ENCODE measurements around the gene TXNRD1. TPM values are rescaled to one million over a fixed set of nuclear protein-coding genes. Genes with fewer than 3 reads are reported as not detected.

TXNRD1 gene
- total RNA-seq, 4 donors from 2014 or later: 33.1 to 52.1 (median 39.4) TPM

DNA sequence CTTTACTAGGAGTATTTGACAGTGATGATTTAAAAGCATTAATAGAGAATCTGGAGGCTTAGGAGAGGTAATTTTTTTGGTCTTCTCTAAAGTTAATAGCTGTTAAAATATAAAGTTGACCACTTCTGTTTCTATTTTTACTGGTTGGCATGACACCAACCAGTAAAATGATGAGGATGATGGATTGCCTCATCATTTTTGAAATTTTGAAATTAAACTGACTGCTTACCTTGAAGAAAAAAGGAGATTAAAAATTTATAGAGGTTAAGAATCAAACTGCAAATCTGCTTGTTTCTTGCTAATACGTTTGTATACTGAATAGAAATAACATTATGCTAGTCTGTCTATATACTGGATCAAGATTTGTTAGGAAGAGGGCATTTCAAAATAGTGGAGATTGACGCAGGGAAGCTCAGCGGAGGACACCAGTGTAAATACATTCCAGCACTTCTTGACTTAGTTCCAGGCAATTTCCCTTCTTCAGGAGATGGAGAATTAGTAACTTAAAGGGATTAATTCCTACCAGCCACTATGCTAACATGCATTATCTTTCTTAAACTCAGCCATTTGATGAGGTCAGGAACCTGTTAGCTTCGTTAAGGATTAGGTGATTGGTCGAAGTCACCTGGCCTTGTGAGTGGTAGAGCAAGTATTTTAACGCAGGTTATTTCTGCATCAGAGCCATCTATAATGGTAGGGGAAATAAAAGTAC lies 91.5 kb downstream of the TXNRD1 start:
- H3K9me3 ChIP-seq: no peaks in the 10 kb centered on the region
- TF ChIP-seq EP300 (IDR thresholded peaks at IDR 0.05) (no peak), POLR2AphosphoS5 (IDR thresholded peaks at IDR 0.05) (no peak), POLR2A (IDR thresholded peaks at IDR 0.05) (no peak)
- TF ChIP-seq, protein P1, sequence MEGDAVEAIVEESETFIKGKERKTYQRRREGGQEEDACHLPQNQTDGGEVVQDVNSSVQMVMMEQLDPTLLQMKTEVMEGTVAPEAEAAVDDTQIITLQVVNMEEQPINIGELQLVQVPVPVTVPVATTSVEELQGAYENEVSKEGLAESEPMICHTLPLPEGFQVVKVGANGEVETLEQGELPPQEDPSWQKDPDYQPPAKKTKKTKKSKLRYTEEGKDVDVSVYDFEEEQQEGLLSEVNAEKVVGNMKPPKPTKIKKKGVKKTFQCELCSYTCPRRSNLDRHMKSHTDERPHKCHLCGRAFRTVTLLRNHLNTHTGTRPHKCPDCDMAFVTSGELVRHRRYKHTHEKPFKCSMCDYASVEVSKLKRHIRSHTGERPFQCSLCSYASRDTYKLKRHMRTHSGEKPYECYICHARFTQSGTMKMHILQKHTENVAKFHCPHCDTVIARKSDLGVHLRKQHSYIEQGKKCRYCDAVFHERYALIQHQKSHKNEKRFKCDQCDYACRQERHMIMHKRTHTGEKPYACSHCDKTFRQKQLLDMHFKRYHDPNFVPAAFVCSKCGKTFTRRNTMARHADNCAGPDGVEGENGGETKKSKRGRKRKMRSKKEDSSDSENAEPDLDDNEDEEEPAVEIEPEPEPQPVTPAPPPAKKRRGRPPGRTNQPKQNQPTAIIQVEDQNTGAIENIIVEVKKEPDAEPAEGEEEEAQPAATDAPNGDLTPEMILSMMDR (IDR thresholded peaks at IDR 0.05): no peak
- no peak for DNase-seq (ENCODE audit: low spot score in 2 of 2)
- peaks cover 12% of the 10 kb centered on the region for H3K36me3 ChIP-seq
- no peak overlapping the region for H3K27ac ChIP-seq
- 80% methylated on average over 6 of the region's 6 CpGs for WGBS
- H3K4me3 ChIP-seq: no peak overlapping the region
- no peaks in the 10 kb centered on the region for H3K27me3 ChIP-seq
- peaks cover 29% of the 10 kb centered on the region for H3K4me1 ChIP-seq

DNA sequence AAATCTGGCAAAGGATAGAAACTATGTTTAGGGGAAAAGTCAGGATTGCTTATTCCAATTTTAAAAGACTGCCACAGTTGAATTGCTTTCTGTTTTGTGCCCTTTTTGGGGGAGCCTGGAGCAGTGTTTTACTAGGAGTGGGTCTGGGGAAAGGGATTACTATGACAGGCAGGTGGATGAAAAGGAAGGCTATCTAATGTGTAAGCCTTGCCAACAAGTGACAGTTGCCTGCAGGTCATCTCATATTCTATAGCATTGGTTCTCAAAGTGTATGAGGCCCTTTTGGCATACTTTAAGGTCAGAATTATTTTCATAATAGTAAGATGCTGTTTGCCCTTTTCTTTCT lies 92.0 kb downstream of the TXNRD1 start:
- peaks cover 17% of the 10 kb centered on the region for H3K36me3 ChIP-seq
- H3K27ac ChIP-seq: no peak overlapping the region
- peaks cover 29% of the 10 kb centered on the region for H3K4me1 ChIP-seq

DNA sequence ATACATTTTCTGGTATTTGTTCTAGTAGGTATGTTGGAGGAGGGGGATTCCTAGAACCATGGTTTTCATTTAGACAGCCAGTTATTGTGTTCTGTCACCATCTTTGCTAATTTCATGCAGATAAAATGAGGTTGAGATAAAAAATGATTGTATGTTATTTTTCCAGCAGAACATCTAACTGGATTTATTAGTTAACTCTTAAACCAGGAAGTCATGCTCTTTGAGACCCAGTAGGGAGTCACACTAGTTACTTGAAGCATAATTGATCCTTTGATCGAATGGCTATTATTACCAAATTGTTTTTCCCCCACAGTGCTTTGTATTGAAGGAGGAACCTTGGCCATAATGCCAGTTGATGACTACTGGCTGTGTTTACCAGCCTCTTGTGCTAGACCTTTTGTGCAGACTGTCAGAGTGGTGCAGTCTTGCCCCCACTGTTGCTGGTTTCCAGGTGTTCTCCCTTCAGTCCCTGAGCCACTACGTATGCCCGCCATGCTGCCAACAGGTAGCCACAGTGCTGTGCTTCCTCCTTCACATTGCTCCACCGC lies 93.9 kb downstream of the TXNRD1 start:
- peaks cover 35% of the 10 kb centered on the region for H3K36me3 ChIP-seq
- H3K27me3 ChIP-seq: no peaks in the 10 kb centered on the region
- no peak overlapping the region for H3K4me3 ChIP-seq
- WGBS: 97% methylated on average over 4 of the region's 4 CpGs
- no peak for DNase-seq (ENCODE audit: low spot score in 2 of 2)
- H3K4me1 ChIP-seq: peaks cover 12% of the 10 kb centered on the region
- no peak overlapping the region for H3K27ac ChIP-seq
- TF ChIP-seq POLR2A (IDR thresholded peaks at IDR 0.05) (no peak), POLR2AphosphoS5 (IDR thresholded peaks at IDR 0.05) (no peak), EP300 (IDR thresholded peaks at IDR 0.05) (no peak)
- no peaks in the 10 kb centered on the region for H3K9me3 ChIP-seq

More for the DNA sequence above, 92.0 kb downstream of the TXNRD1 start:
- Histone ChIP-seq H3K9me3 (no peaks in the 10 kb centered on the region), H3K4me3 (no peak overlapping the region), H3K27me3 (no peaks in the 10 kb centered on the region)
- TF ChIP-seq POLR2A (IDR thresholded peaks at IDR 0.05): no peak
- TF ChIP-seq, protein P1 (IDR thresholded peaks at IDR 0.05): no peak
- no peak for TF ChIP-seq EP300 (IDR thresholded peaks at IDR 0.05)
- no peak for TF ChIP-seq POLR2AphosphoS5 (IDR thresholded peaks at IDR 0.05)
- DNase-seq (ENCODE audit: low spot score in 2 of 2): no peak

DNA sequence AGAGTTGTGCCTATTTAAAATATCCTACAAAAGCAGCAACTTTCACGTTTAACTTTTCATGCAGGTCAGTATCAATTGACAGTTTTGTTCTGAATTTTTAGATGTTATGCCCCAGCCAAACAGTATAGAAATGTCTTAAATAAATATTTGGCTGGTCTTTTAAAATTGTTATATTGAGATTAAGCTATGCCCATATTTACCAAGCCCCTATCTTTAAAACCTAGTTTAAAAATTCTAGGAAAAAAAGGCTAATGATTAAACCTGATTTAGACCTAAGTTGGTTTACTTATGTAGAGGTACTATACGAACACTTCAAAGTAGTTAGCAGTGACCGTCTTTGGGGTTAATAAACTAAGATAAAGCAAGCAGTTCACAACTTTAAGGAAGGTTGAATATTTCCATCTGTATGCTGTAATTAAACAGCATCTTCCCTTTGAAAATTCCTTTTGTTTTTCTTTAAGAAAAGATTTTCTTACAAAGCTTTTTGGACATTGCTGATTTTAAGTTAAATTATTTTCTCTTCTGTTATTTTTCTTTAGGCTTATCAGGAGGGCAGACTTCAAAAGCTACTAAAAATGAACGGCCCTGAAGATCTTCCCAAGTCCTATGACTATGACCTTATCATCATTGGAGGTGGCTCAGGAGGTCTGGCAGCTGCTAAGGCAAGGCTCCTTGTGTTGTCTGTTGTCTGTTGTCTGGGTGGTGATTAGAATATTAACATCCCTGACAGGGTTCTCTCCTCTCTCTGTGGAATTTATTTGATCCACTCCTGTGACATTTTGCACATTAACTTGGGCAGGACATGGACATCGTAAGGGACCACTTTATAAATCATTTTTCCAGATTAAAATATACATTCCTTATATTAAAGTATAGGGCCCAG lies 95.4 kb downstream of the TXNRD1 start:
- Histone ChIP-seq H3K4me1 (peaks cover 3% of the 10 kb centered on the region), H3K27ac (no peak overlapping the region), H3K9me3 (no peaks in the 10 kb centered on the region), H3K27me3 (no peaks in the 10 kb centered on the region), H3K36me3 (peaks cover 48% of the 10 kb centered on the region), H3K4me3 (no peak overlapping the region)
- 90% methylated on average over 5 of the region's 5 CpGs for WGBS
- TF ChIP-seq POLR2A (IDR thresholded peaks at IDR 0.05) (no peak), EP300 (IDR thresholded peaks at IDR 0.05) (no peak), POLR2AphosphoS5 (IDR thresholded peaks at IDR 0.05) (no peak)
- TF ChIP-seq, protein P1 (IDR thresholded peaks at IDR 0.05): no peak
- DNase-seq (ENCODE audit: low spot score in 2 of 2): no peak

DNA sequence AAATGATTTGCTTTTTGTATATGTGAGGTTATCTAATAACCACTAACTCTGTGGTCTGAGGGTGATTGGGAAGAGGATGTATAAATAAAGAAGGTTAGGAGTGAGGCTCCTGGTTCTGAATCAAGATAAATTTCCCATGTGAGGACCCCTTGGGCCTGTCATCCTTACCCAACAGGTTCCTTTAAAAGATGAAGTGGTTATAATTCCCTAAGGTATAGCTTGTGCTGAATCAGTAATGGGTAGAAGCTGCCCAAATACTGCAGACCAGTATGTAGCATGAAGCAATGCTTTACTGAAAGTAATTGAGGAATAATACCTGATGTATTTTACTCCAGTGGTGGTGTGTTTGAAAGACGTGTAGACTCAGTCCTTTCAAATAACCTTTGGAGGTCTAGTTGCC lies 96.6 kb downstream of the TXNRD1 start:
- no peak overlapping the region for H3K27ac ChIP-seq
- TF ChIP-seq, protein P1 (IDR thresholded peaks at IDR 0.05): no peak
- no peak for TF ChIP-seq EP300 (IDR thresholded peaks at IDR 0.05)
- TF ChIP-seq POLR2AphosphoS5 (IDR thresholded peaks at IDR 0.05): no peak
- DNase-seq (ENCODE audit: low spot score in 2 of 2): no peak
- H3K36me3 ChIP-seq: peaks cover 58% of the 10 kb centered on the region
- no peaks in the 10 kb centered on the region for H3K9me3 ChIP-seq
- H3K27me3 ChIP-seq: no peaks in the 10 kb centered on the region
- peaks cover 2% of the 10 kb centered on the region for H3K4me1 ChIP-seq
- no peak overlapping the region for H3K4me3 ChIP-seq
- 89% methylated on average over 1 of the region's 1 CpG for WGBS
